NCI-H524 treated with DMSO at 0.1 percent for 48 hours (cell line): ENCODE results near the gene NEK4.

Experiments
- DNase-seq: peaks from one replicate; lab custom pipeline; 2025; lab: John Stamatoyannopoulos, UW

NEK4 gene

DNA sequence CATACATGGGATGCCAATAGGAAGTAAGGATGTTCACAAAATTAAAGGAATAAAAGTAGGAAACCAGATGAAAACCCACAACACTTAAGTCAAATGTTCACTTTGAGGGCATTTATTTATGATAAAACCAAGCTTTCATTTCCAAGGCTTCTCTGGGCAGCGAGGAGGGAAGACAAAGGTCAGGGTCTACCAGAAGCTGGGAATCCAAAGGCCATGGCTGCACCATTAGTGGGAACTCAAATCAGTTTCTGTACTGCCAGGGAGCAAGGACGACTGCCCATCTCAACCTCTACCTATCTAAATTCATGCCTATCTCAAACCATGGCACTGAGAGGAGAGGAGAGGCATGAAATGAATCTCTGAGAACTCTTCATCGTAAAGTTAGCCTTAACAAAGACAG, 107.6 kb downstream of the NEK4 start:
- DNase-seq, result no peak

GRCh38 chr3:52660046-52660445, 110.7 kb downstream of the NEK4 start:
- DNase-seq, result no peak
